ENCODE data around the gene MRPS34.

The MRPS34 gene

DNA sequence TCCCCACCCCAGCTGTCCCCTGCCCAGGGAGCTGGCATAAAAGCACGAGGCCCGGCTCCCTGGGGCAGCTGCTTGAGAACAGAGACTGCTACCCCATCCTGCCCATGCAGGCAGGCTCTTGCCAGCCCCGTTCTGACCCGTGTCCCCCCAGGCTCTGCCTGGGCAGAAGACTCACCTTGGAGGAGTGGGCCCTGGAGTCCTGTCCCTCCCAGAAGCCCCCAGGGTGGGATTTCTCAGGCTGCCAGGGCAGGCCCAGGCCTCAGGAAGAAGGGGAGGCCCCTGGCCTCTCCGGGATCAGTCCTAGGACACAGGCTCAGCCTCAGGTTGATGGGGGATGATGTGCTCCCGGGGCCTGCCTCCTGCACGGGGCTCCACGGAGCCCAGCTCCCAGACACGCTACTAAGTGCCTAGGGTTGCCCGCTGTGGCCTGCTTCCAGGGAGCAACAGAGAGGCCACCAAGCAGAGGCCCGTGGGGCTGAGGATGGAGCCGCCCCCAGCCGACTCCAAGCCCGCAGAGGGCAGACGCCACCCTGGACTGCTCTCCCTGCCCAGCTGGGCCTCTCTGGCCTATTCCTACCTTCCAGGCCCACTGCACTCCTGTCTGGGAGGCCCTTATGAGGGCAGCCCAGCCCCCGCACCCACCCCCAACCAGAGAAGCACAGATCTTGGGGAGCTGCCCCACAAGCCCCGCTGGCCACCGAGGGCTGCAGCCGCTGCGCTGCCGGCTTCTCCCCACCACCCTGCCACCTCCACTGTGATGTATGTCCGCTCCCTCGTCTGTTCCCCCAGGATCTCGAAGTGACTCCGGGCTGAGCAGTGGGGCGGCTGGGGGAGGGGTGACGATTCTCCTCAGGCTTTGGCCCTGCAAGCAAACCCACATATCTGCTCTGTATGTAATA is 3.3 kb downstream of the MRPS34 start:
- DNase-seq (ENCODE audit: low spot score), result no peak

DNA sequence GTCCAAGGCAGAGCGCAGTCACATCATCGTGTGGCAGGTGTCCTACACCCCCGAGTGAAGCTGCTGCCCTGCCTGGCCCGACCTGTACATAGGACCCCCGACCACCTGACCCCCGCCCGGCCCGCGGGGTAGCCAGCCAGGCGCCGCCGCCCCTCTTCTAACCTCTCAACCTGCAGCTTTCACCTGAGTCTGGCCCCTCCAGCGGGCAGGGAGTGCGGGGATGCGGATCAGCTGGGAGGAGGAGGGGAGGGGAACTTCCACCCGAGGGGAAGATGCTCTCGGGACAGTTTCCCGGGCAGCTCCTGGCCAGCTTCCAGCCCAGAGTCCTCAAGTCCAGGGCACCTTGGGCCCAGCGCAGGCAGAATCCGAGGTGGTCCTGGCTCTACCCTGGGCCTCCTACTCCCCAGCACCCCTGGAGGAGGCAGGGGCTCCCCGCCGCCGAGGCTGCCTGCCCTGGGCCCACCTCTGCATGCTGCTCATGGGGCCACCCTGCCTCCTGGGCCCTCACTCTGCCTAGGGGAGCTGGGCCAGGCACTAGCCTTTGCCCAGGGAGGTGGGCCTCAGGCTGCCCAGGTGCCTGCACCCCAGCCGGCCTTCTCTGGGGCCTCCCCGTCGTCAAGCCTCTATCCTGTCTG is 4.0 kb downstream of the MRPS34 start:
- DNase-seq (ENCODE audit: low spot score), result no peak

DNA sequence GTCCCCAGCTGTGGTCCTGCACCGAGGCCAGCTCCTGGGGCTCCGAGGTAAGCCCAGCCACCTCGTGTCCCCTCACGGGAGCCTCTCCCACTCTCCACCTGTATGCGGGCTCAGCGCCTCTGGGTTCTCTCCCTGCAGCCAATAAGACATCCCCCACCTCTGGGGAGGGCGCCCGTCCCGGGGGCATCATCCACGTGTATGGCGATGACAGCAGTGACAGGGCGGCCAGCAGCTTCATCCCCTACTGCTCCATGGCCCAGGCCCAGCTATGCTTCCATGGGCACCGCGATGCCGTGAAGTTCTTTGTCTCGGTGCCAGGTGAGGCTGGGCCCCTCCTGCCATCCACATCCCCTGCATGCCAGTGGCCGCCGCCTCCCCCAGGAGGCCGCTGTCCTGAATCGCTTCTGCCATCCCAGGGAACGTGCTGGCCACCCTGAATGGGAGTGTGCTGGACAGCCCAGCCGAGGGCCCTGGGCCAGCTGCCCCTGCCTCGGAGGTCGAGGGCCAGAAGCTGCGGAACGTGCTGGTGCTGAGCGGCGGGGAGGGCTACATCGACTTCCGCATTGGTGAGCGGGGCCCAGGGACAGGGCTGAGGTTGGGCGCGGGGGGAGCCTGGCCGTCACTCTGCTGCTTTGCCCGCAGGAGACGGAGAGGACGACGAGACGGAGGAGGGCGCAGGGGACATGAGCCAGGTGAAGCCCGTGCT is 4.7 kb downstream of the MRPS34 start:
- DNase-seq (ENCODE audit: low spot score), result no peak

DNA sequence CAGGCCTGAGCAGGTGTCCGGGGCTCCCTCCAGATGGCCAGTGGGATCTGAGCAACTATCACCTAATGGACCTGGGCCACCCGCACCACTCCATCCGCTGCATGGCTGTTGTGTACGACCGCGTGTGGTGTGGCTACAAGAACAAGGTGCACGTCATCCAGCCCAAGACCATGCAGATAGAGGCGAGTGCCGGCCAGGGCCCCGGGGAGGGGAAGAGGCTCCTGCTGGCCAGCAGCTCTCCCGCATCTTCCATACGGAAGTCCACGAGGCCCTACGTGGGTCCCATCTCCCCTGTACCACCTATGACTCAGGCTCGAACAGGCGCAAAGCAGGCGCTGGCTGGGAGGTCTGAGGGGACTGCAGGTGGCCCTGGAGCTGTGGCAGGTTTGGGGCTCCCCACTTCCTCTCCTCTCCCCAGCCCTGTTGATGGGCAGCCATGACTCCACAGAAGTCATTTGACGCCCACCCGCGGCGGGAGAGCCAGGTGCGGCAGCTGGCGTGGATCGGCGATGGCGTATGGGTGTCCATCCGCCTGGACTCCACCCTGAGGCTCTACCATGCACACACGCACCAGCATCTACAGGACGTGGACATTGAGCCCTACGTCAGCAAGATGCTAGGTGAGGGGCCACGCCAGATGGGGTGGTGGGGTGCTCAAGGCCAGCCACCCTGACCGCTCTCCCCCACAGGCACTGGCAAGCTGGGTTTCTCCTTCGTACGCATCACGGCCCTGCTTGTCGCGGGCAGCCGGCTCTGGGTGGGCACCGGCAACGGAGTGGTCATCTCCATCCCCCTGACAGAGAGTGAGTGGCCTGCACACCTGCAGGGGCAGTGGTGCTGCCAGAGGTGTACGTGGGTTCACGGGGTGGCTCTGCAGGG is 5.6 kb downstream of the MRPS34 start:
- no peak for DNase-seq (ENCODE audit: low spot score)

DNA sequence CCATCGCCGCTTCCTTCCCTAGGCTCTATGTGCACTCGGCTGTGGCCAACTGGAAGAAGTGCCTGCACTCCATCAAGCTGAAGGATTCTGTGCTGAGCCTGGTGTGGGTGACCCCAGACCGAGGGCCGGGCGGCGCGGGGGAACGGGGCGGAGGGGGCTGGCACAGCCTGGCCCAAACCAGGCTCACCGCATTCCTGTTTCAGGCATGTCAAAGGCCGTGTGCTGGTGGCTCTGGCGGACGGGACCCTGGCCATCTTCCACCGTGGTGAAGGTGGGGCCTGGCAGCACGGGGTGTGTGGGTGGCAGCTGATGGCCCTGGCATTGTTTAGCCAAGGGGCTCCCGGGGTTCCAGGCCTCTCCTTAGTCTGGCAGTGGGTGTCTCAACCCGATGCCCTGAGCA is 6.2 kb downstream of the MRPS34 start:
- no peak for DNase-seq (ENCODE audit: low spot score)

DNA sequence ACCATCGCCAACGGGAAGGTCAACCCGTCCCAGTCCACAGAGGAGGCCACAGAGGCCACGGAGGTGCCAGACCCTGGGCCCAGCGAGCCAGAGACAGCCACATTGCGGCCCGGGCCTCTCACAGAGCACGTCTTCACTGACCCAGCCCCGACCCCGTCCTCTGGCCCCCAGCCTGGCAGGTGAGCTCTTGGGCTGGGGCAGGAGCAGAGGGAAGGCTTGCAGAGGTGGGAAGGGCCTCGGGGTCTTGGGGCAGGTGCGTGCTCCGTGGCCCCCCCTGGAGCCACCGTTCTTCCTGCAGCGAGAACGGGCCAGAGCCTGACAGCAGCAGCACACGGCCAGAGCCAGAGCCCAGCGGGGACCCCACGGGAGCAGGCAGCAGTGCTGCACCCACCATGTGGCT is 6.7 kb downstream of the MRPS34 start:
- DNase-seq (ENCODE audit: low spot score), result no peak

DNA sequence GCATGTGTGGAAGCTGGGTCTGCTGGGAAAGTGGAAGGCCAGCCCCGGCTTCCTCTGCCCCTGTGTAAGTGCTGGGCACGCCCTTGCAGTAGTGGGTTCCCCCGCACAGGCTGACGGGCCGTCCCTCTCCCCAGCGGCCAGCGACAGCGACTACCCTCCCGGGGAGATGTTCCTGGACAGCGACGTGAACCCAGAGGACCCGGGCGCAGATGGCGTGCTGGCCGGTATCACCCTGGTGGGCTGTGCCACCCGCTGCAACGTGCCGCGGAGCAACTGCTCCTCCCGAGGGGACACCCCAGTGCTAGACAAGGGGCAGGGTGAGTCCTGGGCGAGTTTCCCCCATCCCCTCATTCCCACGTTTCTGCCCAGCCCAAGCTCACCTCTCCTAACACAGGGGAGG is 7.1 kb downstream of the MRPS34 start:
- DNase-seq (ENCODE audit: low spot score), result no peak

DNA sequence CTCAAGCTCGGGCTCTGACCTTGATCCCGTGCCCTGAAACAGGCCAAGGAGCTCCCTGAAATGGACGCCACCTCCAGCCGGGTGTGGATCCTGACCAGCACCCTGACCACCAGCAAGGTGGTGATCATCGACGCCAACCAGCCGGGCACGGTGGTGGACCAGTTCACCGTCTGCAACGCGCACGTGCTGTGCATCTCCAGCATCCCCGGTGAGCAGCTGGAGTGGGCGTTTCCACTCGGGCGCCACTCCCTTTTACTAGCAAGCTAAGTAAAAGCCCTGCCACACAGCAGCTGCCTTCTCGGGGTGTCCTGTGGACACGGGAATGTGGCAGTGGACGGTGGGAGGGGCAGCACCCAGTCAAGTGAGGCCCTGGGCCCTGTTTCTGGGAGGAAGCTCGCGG is 8.0 kb downstream of the MRPS34 start:
- no peak for DNase-seq (ENCODE audit: low spot score)

DNA sequence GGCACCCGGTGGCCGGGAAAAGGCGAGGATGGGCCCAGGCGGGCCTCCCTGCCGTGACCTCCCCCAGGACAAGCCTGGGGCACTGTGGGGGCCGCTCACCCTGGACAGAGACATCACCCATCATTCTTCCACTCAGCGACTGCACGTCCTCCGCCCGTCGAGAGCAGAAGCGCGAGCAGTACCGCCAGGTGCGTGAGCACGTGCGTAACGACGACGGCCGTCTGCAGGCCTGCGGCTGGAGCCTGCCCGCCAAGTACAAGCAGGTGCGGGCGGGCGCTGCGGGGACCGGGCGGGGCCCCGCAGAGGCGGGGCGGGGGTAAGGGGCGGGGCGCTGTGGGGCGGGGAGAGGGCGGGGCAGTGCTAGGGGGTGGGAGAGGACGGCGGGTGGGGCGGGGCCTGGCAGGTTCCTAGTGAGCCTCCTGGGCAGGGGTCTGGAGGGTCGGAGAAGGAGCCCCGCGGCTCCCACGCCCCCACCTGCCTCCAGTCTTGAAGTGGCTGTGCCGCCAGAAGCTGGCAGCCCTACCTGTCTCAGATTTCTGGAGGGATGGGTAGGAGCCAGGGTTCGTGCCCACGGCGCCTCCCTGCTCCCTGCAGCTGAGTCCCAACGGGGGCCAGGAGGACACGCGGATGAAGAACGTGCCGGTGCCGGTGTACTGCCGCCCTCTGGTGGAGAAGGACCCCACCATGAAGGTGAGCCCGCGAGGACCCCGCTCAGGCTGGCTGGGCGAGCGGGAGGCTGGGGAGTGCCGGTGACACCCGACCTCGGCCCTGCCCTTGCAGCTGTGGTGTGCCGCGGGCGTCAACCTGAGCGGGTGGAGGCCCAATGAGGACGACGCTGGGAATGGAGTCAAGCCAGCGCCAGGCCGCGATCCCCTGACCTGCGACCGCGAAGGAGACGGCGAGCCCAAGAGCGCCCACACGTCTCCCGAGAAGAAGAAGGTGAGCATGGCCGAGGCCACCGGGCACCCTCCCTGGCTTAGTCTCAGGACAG is 9.1 kb downstream of the MRPS34 start:
- DNase-seq (ENCODE audit: low spot score), result peak; percentile 64

DNA sequence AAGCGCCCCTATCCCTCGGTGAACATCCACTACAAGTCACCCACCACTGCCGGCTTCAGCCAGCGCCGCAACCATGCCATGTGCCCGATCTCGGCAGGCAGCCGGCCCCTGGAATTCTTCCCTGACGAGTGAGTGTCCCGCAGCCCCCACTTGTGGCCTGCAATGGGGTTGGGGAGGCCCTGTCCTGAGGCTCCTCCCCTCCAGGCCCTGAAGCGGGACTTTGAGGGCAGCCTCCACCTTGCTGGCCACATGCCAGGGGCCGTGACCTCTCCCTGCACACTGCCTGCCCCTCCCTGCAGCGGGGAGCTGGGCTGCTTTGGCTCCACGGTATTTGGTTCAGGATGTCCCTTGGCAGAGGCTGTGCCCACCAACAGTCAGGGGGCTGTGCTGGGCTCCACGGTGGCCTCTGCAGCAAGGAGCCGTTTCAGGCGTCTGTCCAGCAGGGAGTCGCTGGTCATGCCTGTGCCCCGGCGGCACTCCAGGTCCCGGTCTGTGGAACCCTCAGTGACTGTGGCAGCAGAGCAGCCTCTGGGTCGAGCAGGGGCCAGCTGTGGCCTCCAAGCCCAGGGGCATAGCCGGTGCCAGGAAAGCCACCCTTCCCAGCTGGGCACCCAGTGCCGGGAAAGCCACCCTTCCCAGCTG is 9.9 kb downstream of the MRPS34 start:
- DNase-seq (ENCODE audit: low spot score), result peak; percentile 8

DNA sequence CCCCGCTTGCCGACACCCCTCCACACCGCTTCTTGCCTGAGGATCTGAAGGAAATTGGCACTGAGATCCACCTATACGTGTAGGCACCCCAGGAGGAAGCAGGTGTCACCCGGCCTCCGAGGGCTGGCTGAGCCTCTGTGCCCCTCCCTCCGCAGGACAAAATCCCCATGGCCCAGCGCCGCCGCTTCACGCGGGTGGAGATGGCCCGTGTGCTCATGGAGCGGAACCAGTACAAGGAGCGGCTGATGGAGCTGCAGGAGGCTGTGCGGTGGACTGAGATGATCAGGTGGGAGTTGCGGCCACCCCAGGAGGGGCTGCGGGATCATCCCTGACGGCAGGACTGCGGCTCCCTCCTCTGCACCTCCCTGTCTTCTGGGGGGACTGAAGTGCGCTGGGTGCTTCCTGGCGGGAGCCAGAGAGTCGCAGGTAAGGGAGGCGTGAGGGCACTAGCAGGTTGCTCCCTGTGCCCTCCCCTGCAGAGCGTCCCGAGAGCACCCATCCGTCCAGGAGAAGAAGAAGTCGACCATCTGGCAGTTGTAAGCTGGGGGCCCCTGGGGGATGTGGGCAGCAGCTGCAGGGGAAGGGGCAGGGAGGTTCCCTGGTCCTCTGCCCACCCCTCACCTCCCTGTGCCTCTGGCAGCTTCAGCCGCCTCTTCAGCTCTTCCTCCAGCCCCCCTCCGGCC is 10.6 kb downstream of the MRPS34 start:
- DNase-seq (ENCODE audit: low spot score), result peak; percentile 31

DNA sequence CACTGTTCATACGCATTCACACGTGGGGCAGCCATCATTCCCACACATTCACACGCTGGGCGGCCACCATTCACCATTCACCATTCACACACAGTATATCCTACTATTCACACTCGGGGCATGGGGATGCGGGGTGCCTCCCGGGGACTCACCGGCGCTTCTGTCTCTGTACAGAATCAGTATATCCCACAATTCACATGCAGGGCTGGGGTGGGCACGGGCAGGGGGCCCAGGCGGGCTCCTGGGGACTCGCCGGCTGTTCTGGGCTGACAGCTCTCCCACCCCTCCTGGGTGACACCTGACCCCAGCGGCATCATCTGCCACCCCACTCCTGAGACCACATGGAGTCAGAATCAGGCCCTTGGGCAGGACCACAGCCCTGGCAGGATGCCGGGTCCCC is 11.2 kb downstream of the MRPS34 start:
- no peak for DNase-seq (ENCODE audit: low spot score)

DNA sequence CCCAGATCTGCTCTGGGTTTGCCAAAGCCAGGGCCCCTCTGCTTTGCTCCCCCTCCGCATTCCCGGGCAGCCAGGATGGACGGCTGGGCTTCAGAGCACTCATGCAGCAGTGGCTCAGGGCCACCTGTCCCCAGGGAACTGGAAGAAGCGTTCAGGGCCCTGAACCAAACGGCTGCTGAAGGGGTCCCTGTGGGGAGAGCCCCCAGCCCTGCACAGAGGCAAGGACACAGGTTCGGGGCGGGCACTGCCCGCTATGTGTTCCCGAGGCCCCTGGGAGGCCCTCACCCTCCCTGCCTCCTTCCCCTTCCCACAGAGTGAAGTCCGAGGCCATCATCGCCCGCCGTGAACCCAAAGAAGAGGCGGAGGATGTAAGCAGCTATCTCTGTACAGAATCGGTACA is 12.0 kb downstream of the MRPS34 start:
- DNase-seq (ENCODE audit: low spot score), result no peak

DNA sequence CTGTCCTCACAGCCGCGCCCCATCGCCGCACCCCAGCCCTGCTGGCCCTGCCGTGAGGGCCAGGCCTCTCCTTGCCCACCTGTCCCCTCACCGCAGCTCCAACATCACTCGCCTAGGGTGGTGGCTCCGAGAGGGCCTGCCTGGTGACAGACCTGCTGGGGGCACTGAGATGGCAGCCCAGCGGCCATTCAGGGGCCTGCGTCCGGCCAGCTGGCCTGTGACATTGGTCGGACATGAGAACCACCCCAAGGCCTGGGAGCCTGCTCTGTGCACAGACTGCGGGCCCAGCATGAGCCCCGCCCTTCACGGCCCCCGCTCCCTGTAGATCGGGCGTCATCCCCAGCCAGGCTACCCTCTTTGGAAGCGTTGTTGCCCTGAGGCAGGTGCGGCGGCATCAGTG is 13.4 kb downstream of the MRPS34 start:
- no peak for DNase-seq (ENCODE audit: low spot score)

DNA sequence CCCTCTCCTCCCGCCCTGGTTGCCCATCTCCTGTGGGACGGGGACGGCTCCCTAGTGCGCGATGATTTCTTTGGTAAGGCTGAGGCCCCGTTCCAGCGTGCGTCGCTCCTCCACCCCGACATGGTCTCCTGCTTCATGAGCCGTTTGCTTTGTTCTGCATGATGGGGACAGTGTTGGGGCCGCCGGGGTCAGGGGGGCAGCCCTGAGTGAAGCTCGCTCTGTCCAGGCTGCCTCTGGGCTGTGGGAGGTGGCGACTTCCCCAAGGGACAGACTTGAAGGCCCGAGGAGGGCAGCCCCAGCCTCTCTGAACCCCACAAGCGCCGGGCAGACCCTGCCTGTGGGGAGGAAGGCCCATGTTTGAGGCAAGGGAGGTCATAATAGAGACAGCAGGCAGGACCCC is 14.0 kb downstream of the MRPS34 start:
- no peak for DNase-seq (ENCODE audit: low spot score)

DNA sequence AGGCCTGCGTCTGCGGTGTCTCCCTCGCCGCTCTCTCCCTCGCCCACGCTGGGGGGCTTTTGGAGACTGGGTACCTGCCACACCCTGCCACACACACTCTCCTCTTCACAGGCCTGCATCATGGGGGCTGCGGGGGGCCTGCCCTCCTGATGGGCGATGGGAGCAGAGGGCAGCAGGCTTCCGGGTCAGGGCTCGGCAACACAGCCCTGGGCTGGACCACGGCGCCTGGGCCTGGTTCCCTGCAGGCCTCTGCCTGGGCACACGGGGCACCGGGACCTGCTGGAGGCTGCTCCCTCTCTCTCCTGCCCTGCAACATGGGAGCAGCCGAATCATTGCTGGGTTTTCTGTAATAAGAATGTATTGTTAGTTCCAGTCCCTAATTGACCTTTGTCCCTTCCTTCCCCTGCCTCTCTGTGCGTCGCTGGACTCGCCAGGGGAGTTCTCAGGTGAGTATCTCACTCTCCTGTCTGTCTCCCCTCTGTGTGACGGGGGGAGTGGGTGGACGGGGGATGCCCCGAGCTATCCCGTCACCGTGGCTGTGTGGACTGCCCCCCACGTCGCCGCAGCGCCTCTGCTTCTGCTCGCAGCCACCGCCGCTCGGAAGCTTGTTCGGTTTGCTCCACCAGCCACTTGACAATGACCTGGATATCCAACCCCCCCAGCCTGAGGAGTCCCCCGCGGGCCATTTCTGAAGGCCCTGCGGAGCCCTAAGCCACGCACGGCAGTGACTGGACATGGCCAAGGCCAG is 15.0 kb downstream of the MRPS34 start:
- DNase-seq (ENCODE audit: low spot score), result no peak

DNA sequence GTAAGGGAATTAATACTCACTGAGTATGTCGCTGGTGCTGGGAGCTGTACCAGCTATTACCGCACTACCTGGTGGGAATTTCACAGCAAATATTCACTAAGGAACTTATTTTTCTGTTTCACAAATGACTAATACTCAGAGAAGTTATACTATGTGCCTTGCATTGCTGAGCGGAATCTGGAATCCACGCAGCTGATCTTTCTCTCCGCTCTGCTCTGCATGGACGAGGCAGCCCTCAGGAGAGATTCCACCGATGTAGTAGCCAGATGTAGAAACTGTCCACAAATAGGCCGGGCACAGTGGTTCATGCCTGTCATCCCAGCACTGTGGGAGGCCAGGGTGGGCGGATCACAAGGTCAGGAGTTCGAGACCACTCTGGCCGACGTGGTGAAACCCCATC is 18.7 kb downstream of the MRPS34 start:
- no peak for DNase-seq (ENCODE audit: low spot score)

DNA sequence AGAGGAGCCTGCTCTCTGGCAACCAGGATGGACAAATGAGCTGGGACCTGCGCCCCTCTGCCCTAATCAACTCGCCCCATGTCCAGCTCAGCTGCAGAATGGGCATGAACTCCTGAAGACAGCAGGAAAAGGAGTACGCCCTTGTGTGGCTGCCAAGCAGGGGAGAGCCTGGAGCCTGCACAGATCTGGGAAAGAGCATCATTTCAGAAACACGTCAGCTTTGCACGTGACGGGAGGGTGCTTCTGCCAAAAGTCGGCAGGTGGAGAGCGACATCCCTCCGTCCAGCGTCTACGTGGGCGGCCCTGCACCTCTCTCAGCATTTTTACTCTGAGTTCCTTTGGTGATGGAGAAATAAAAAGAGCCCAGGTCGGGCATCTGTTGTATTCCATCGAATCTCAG is 20.1 kb downstream of the MRPS34 start:
- no peak for DNase-seq (ENCODE audit: low spot score)

DNA sequence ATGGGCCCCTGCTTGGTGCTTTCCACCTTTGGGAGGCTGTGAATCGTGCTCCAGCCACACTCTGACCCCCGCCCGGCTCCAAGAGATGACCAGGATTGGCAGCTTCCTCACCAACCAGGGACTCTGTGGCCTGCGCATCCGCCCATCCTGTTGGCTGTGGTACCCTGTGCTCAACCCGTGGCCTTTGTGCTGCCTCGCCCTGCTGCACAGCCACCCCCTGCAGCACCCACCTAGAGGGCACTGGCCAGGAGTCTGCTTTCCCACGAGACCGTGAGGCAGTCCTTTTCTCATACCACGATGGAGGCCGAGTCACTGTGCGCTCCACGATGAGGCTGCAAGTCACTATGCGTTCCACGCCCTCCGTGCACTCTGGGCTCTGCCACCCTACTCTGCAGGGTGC is 21.0 kb downstream of the MRPS34 start:
- DNase-seq (ENCODE audit: low spot score), result no peak
